ENCODE measurements around the gene NET1. TPM values are rescaled to one million over a fixed set of nuclear protein-coding genes. Genes with fewer than 3 reads are reported as not detected.

Gene NET1
- polyA plus RNA-seq, 2 of the 4 experiments (the other 2 are of a cell fraction) = 42.9 to 132 TPM

DNA sequence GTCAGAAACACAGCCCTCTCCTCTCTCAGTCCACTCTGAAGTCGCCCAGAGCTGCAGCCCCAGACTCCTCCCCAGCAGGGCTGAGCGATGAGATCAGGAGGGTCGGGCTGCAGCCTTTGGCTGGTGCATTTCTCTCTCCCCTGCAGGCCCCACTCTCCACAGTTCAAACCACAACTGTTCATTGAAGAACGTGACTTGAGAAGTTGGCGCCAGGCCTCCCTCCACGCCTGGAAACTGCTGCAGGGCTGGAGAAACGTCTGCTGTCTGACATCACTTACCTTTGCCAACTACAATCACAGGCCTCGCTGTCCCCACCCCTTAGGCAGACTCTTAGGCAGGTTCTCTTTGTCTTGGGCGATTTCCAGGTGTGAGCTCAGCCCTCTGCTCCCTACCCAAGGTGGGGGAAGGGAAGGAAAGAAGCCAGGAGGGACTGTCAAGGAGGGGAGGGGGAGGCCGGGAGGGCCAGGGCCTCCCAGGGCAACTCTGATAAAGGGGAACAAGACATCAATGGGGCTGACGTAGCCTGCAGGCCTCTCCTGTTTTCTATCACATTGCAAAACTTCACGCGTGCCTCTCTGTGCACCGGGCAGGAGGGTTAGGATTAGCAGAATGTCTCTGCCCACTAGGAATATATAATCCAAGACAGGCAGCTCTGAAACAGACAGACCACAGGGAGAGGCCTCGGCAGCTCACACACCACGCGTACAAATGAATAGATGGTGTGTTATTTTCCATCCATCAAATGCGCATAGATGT is 54.3 kb downstream of the NET1 start:
- peak; percentile 12 to 53; a peak in 3 of 6 replicates for ATAC-seq
- no peak for DNase-seq (ENCODE audit: low read depth in 1 of 2, low spot score in 1 of 2)
- POLR2A ChIA-PET = no interaction called here
- H3K4me1 ChIP-seq = peaks cover 6% of the 10 kb centered on the region; the same call in 1 of the 3 replicates
- WGBS (ENCODE audit: missing lambda C conversion rate) = 72% methylated on average over 17 of the region's 18 CpGs
- TF ChIP-seq CHD4 (IDR thresholded peaks at IDR 0.05; ENCODE audit: borderline replicate concordance) (no peak), NR3C1 (IDR thresholded peaks at IDR 0.05) (no peak), HMGXB4 (CRISPR knock-in tag; IDR thresholded peaks at IDR 0.05; ENCODE audit: borderline replicate concordance) (no peak), PHF8 (IDR thresholded peaks at IDR 0.05; ENCODE audit: borderline replicate concordance, low read depth) (no peak), CHD2 (IDR thresholded peaks at IDR 0.05; ENCODE audit: low read length, partially characterized antibody) (no peak), RFX5 (IDR thresholded peaks at IDR 0.05) (no peak), NFE2L2 (conservative IDR thresholded peaks at IDR 0.05; ENCODE audit: low read length) (no peak), SMC3 (IDR thresholded peaks at IDR 0.05) (no peak), HOXA7 (CRISPR knock-in tag; IDR thresholded peaks at IDR 0.05) (no peak), HOXB13 (CRISPR knock-in tag; IDR thresholded peaks at IDR 0.05; ENCODE audit: low read depth) (no peak), EP300 (IDR thresholded peaks at IDR 0.05) (no peak), HDAC2 (IDR thresholded peaks at IDR 0.05) (no peak), KDM5A (IDR thresholded peaks at IDR 0.05) (no peak), CEBPB (IDR thresholded peaks at IDR 0.05) (no peak), ESRRA (IDR thresholded peaks at IDR 0.05; ENCODE audit: borderline replicate concordance, low read length) (no peak)
- TF ChIP-seq, protein P1, sequence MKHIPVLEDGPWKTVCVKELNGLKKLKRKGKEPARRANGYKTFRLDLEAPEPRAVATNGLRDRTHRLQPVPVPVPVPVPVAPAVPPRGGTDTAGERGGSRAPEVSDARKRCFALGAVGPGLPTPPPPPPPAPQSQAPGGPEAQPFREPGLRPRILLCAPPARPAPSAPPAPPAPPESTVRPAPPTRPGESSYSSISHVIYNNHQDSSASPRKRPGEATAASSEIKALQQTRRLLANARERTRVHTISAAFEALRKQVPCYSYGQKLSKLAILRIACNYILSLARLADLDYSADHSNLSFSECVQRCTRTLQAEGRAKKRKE (CRISPR knock-in tag; IDR thresholded peaks at IDR 0.05; ENCODE audit: low read depth) = no peak
- peak overlapping the region in 1 of 2 experiments; percentile 34; a peak in 3 of 6 replicates for H3K27ac ChIP-seq
- H3K9me3 ChIP-seq = no peaks in the 10 kb centered on the region
- H3K4me3 ChIP-seq = no peak overlapping the region
- CTCF ChIA-PET = interaction anchor here (0.8 to 2.3 kb wide), 3 partner anchors 22 to 163 kb away, joined by 3 to 11 read pairs (median 4); no protein-coding TSS in a partner anchor
- no peak for FAIRE-seq
- 0 out of 3 replicates have a peak overlapping the region, but pooled peaks have one; percentile 4 for H3K4me2 ChIP-seq

DNA sequence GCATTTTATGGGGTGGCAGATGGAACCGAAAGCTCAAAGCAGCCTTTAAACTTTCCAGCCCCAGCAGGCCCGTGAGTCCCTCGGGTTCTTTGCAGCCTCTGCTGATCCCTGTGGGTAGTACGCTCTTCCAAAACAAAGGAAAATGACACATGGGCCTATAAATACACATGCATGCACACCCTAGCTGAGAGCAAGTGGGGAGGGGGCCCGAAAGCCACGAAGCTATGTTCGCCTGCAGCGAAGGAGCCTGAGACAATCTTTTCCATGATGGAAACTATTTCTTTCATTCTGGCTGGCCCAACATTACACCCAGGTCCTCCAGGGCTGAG is 54.8 kb downstream of the NET1 start:
- ATAC-seq (no peak; a peak in 1 of 6 replicates), FAIRE-seq (no peak)
- H3K27ac ChIP-seq = no peak overlapping the region

More for the DNA sequence above, 54.8 kb downstream of the NET1 start:
- 83% methylated on average over 8 of the region's 8 CpGs for WGBS (ENCODE audit: missing lambda C conversion rate)
- Histone ChIP-seq H3K4me2 (no peak overlapping the region), H3K9me3 (no peaks in the 10 kb centered on the region), H3K4me1 (peaks cover 6% of the 10 kb centered on the region; the same call in 1 of the 3 replicates), H3K4me3 (no peak overlapping the region)
- POLR2A ChIA-PET = no interaction called here
- DNase-seq (ENCODE audit: low read depth in 1 of 2, low spot score in 1 of 2) = no peak
- TF ChIP-seq NPAS2 (CRISPR knock-in tag; IDR thresholded peaks at IDR 0.05; ENCODE audit: borderline replicate concordance) (no peak), FOSL2 (IDR thresholded peaks at IDR 0.05) (no peak), FOSL2 (CRISPR knock-in tag; IDR thresholded peaks at IDR 0.05) (no peak), ZNF302 (CRISPR knock-in tag; IDR thresholded peaks at IDR 0.05) (no peak), RCOR1 (IDR thresholded peaks at IDR 0.05; ENCODE audit: low read depth, low read length) (no peak), CTCF (IDR thresholded peaks at IDR 0.05) (no peak), NFE2L2 (conservative IDR thresholded peaks at IDR 0.05; ENCODE audit: low read length) (no peak)
- CTCF ChIA-PET = interaction anchor here (0.8 to 2.3 kb wide), 3 partner anchors 23 to 162 kb away, joined by 3 to 11 read pairs (median 4); no protein-coding TSS in a partner anchor
